Spinal cord (tissue), 10 donors: Measurements from ENCODE around the gene ZBED4. TPM values are rescaled to one million over a fixed set of nuclear protein-coding genes. Genes with fewer than 3 reads are reported as not detected.

Source experiments
- DNase-seq, 6 donors: peaks; one replicate each; pipeline versions ENCODE4 v3.0.0 to v3.0.0-alpha.2; 2013 to 2015; ENCODE audit warnings: low spot score in 6 of 6, low read depth in 4 of 6
- H3K27ac ChIP-seq: one replicate; pipeline ENCODE4 v1.5.1; 2013; ENCODE audit warnings: low read depth, low read length, control low read depth
- H3K27me3 ChIP-seq: one replicate; pipeline ENCODE4 v1.6.1; 2013; ENCODE audit warnings: low read length; ENCODE audit not compliant: control insufficient read depth, insufficient read depth
- H3K36me3 ChIP-seq: one replicate; pipeline ENCODE4 v1.6.1; 2013; ENCODE audit warnings: low read length; ENCODE audit not compliant: control insufficient read depth, insufficient read depth
- H3K4me1 ChIP-seq: one replicate; pipeline ENCODE4 v1.6.1; 2013; ENCODE audit warnings: low read length; ENCODE audit not compliant: control insufficient read depth, insufficient read depth
- H3K4me3 ChIP-seq: one replicate; pipeline ENCODE4 v1.5.1; 2013; ENCODE audit warnings: low read depth, low read length, control low read depth
- H3K9me3 ChIP-seq: one replicate; pipeline ENCODE4 v1.6.1; 2013; ENCODE audit warnings: low read length; ENCODE audit not compliant: control insufficient read depth, insufficient read depth
- WGBS: methylation state at CpG from one replicate; pipeline ENCODE4 v1.1.5; 2013; ENCODE audit warnings: missing lambda C conversion rate; ENCODE audit not compliant: insufficient coverage; 5-methylcytosine and 5-hydroxymethylcytosine counted together
- polyA plus RNA-seq, 2 donors: library from polyadenylated mRNA; unstranded; fragments of 120-200 nt; gene quantifications; one replicate each; pipeline ENCODE4 v1.2.1, GENCODE V29; 2013; ENCODE audit not compliant: insufficient read length in 2 of 2
- small RNA-seq: library from RNA; depleted of rRNA; stranded (forward); fragments of <200 nt; gene quantifications from one replicate; pipeline ENCODE3, GENCODE V24; 2014; ENCODE audit warnings: low replicate concordance
- total RNA-seq, 2 donors: library from RNA; depleted of rRNA in 1 of 2; stranded (reverse); fragments of 120-200 nt in 1 of 2; fragments of >200 nt in 1 of 2; gene quantifications; one replicate each; pipeline versions ENCODE4 v1.2.3 to v1.2.4, GENCODE V29; 2013 to 2014
- donor health status: healthy.

Gene ZBED4
- total and polyA plus RNA-seq, 4 donors: 8.5 to 15.6 (median 11.8) TPM

- 88% methylated on average over 14 of the region's 19 CpGs for WGBS
- no peaks in the 10 kb centered on the region for H3K27me3 ChIP-seq
- no peak overlapping the region for H3K4me3 ChIP-seq
- H3K27ac ChIP-seq: no peak overlapping the region
- peaks cover 50% of the 10 kb centered on the region for H3K4me1 ChIP-seq
- DNase-seq: no peak
- H3K9me3 ChIP-seq: no peaks in the 10 kb centered on the region
- H3K36me3 ChIP-seq: no peaks in the 10 kb centered on the region
Observed at GRCh38 chr22:49938565-49939136, 85.0 kb downstream of the ZBED4 start.

Small RNA genes lying within 50 kb of the gene (small RNA-seq; reads per million reads assigned to genes)
- gene AL117328.1 (not detected), gene RF00017 (not detected)

Other genes starting within 250 kb of the ZBED4 start
- gene BRD1, start 26.0 kb upstream of the ZBED4 start, total RNA-seq: 10 to 100 TPM; 25.7 to 28.3 TPM
- 10 to 100 TPM; 35.6 to 43.2 TPM for gene BRD1, start 26.0 kb upstream of the ZBED4 start, polyA plus RNA-seq
- 10 to 100 TPM; 13.3 to 14.4 TPM for gene ALG12, start 64.6 kb downstream of the ZBED4 start, total RNA-seq
- gene ALG12, start 64.6 kb downstream of the ZBED4 start, polyA plus RNA-seq: 10 to 100 TPM; 23.8 to 27.4 TPM
- gene CRELD2, start 64.8 kb downstream of the ZBED4 start, total RNA-seq: 10 to 100 TPM; 21.5 to 43.3 TPM
- gene CRELD2, start 64.8 kb downstream of the ZBED4 start, polyA plus RNA-seq: 10 to 100 TPM; 44.9 to 61.3 TPM
- 10 to 100 TPM; 12.9 to 18.5 TPM for gene PIM3, start 106.9 kb downstream of the ZBED4 start, total RNA-seq
- gene PIM3, start 106.9 kb downstream of the ZBED4 start, polyA plus RNA-seq: 10 to 100 TPM; 27.8 to 27.9 TPM
- gene IL17REL, start 158.9 kb downstream of the ZBED4 start, total RNA-seq: under 1 TPM; 0.22 to 0.40 TPM
- under 1 TPM; 0.36 to 0.96 TPM for gene IL17REL, start 158.9 kb downstream of the ZBED4 start, polyA plus RNA-seq
- gene TTLL8, start 204.5 kb downstream of the ZBED4 start, total RNA-seq: not detected
- not detected for gene TTLL8, start 204.5 kb downstream of the ZBED4 start, polyA plus RNA-seq
- 10 to 100 TPM; 76.9 to 77.8 TPM for gene MLC1, start 231.6 kb downstream of the ZBED4 start, total RNA-seq
- 100 to 1,000 TPM; 234 to 353 TPM for gene MLC1, start 231.6 kb downstream of the ZBED4 start, polyA plus RNA-seq
- gene MOV10L1, start 236.2 kb downstream of the ZBED4 start, total RNA-seq: 1 to 10 TPM; 3.3 to 3.7 TPM
- 1 to 10 TPM; 1.9 to 4.9 TPM for gene MOV10L1, start 236.2 kb downstream of the ZBED4 start, polyA plus RNA-seq